Adipocyte (in vitro differentiated cells): ENCODE measurements around the gene ATP1B1.

Source experiments
- DNase-seq: peaks from one replicate; pipeline ENCODE4 v3.0.0-alpha.2; 2015; ENCODE audit warnings: low read depth
- H3K27me3 ChIP-seq: replicated peaks from 2 replicates; pipeline ENCODE4 v1.7.0; 2013; ENCODE audit warnings: mild to moderate bottlenecking, low read length, moderate library complexity; ENCODE audit not compliant: control insufficient read depth, insufficient read depth
- H3K36me3 ChIP-seq: 2 replicates; pipeline ENCODE4 v1.7.0; 2013; ENCODE audit warnings: low read length, mild to moderate bottlenecking, moderate library complexity; ENCODE audit not compliant: control insufficient read depth, insufficient read depth, severe bottlenecking
- H3K4me1 ChIP-seq: 2 replicates; pipeline ENCODE4 v1.7.0; 2013; ENCODE audit warnings: mild to moderate bottlenecking, low read length, moderate library complexity; ENCODE audit not compliant: control insufficient read depth, insufficient read depth
- H3K4me3 ChIP-seq: 2 replicates; pipeline ENCODE4 v1.7.0; 2013; ENCODE audit warnings: mild to moderate bottlenecking, low read length, moderate library complexity
- H3K9ac ChIP-seq: 2 replicates; pipeline ENCODE4 v1.7.0; 2013; ENCODE audit warnings: mild to moderate bottlenecking, low read length, moderate library complexity
- H3K9me3 ChIP-seq: 2 replicates; pipeline ENCODE4 v1.7.0; 2013; ENCODE audit warnings: mild to moderate bottlenecking, low read length, moderate library complexity; ENCODE audit not compliant: control insufficient read depth

ATP1B1 gene

GRCh38 chr1:169081503-169082123 is 24.9 kb upstream of the ATP1B1 start:
- Histone ChIP-seq H3K9me3 (no peaks in the 10 kb centered on the region), H3K36me3 (no peaks in the 10 kb centered on the region), H3K9ac (no peak overlapping the region), H3K27me3 (no peaks in the 10 kb centered on the region), H3K4me3 (no peak overlapping the region), H3K4me1 (no peaks in the 10 kb centered on the region)
- peak; percentile 14 for DNase-seq

- H3K27me3 ChIP-seq, result no peaks in the 10 kb centered on the region
- no peak overlapping the region for H3K4me3 ChIP-seq
- no peaks in the 10 kb centered on the region for H3K4me1 ChIP-seq
- H3K9me3 ChIP-seq, result no peaks in the 10 kb centered on the region
- DNase-seq, result no peak
- no peaks in the 10 kb centered on the region for H3K36me3 ChIP-seq
- no peak overlapping the region for H3K9ac ChIP-seq
Measured at GRCh38 chr1:169085911-169086310, 20.6 kb upstream of the ATP1B1 start.

GRCh38 chr1:169086603-169087455 is 19.7 kb upstream of the ATP1B1 start:
- H3K36me3 ChIP-seq, result no peaks in the 10 kb centered on the region
- DNase-seq, result no peak
- no peaks in the 10 kb centered on the region for H3K27me3 ChIP-seq
- no peak overlapping the region for H3K4me3 ChIP-seq
- H3K9ac ChIP-seq, result no peak overlapping the region
- H3K4me1 ChIP-seq, result no peaks in the 10 kb centered on the region
- no peaks in the 10 kb centered on the region for H3K9me3 ChIP-seq

- Histone ChIP-seq H3K4me3 (no peak overlapping the region), H3K9ac (no peak overlapping the region), H3K27me3 (no peaks in the 10 kb centered on the region), H3K9me3 (no peaks in the 10 kb centered on the region), H3K36me3 (no peaks in the 10 kb centered on the region), H3K4me1 (no peaks in the 10 kb centered on the region)
- no peak for DNase-seq
Measured at GRCh38 chr1:169087876-169088275, 18.6 kb upstream of the ATP1B1 start.

GRCh38 chr1:169089776-169090175 is 16.7 kb upstream of the ATP1B1 start:
- H3K27me3 ChIP-seq, result no peaks in the 10 kb centered on the region
- no peaks in the 10 kb centered on the region for H3K4me1 ChIP-seq
- no peaks in the 10 kb centered on the region for H3K9me3 ChIP-seq
- no peak overlapping the region for H3K9ac ChIP-seq
- no peaks in the 10 kb centered on the region for H3K36me3 ChIP-seq
- H3K4me3 ChIP-seq, result no peak overlapping the region
- no peak for DNase-seq

- H3K36me3 ChIP-seq, result no peaks in the 10 kb centered on the region
- no peak overlapping the region for H3K4me3 ChIP-seq
- no peak overlapping the region for H3K9ac ChIP-seq
- DNase-seq, result no peak
- H3K4me1 ChIP-seq, result no peaks in the 10 kb centered on the region
- H3K27me3 ChIP-seq, result peaks cover 2% of the 10 kb centered on the region
- H3K9me3 ChIP-seq, result no peaks in the 10 kb centered on the region
Measured at GRCh38 chr1:169090308-169090899, 16.1 kb upstream of the ATP1B1 start.

- no peak overlapping the region for H3K9ac ChIP-seq
- H3K27me3 ChIP-seq, result peaks cover 7% of the 10 kb centered on the region
- DNase-seq, result no peak
- H3K4me3 ChIP-seq, result no peak overlapping the region
- H3K4me1 ChIP-seq, result no peaks in the 10 kb centered on the region
- no peaks in the 10 kb centered on the region for H3K9me3 ChIP-seq
- H3K36me3 ChIP-seq, result no peaks in the 10 kb centered on the region
Measured at GRCh38 chr1:169090900-169091311, 15.6 kb upstream of the ATP1B1 start.

- no peaks in the 10 kb centered on the region for H3K36me3 ChIP-seq
- H3K9ac ChIP-seq, result no peak overlapping the region
- peaks cover 8% of the 10 kb centered on the region for H3K27me3 ChIP-seq
- no peak overlapping the region for H3K4me3 ChIP-seq
- H3K4me1 ChIP-seq, result no peaks in the 10 kb centered on the region
- H3K9me3 ChIP-seq, result no peaks in the 10 kb centered on the region
- no peak for DNase-seq
Measured at GRCh38 chr1:169091480-169091941, 15.0 kb upstream of the ATP1B1 start.

- no peaks in the 10 kb centered on the region for H3K36me3 ChIP-seq
- DNase-seq, result no peak
- peaks cover 8% of the 10 kb centered on the region for H3K27me3 ChIP-seq
- H3K4me3 ChIP-seq, result no peak overlapping the region
- H3K9me3 ChIP-seq, result no peaks in the 10 kb centered on the region
- H3K9ac ChIP-seq, result no peak overlapping the region
- no peaks in the 10 kb centered on the region for H3K4me1 ChIP-seq
Measured at GRCh38 chr1:169092399-169092798, 14.1 kb upstream of the ATP1B1 start.

- H3K36me3 ChIP-seq, result no peaks in the 10 kb centered on the region
- no peaks in the 10 kb centered on the region for H3K9me3 ChIP-seq
- no peak overlapping the region for H3K9ac ChIP-seq
- no peak overlapping the region for H3K4me3 ChIP-seq
- no peaks in the 10 kb centered on the region for H3K4me1 ChIP-seq
- H3K27me3 ChIP-seq, result peaks cover 8% of the 10 kb centered on the region
- no peak for DNase-seq
Measured at GRCh38 chr1:169094897-169095569, 11.5 kb upstream of the ATP1B1 start.

- no peak overlapping the region for H3K9ac ChIP-seq
- H3K36me3 ChIP-seq, result no peaks in the 10 kb centered on the region
- no peak for DNase-seq
- H3K27me3 ChIP-seq, result peaks cover 8% of the 10 kb centered on the region
- peaks cover 4% of the 10 kb centered on the region for H3K4me1 ChIP-seq
- H3K4me3 ChIP-seq, result no peak overlapping the region
- H3K9me3 ChIP-seq, result no peaks in the 10 kb centered on the region
Measured at GRCh38 chr1:169098380-169098779, 8.1 kb upstream of the ATP1B1 start.
